Esophagus squamous epithelium (tissue), 4 donors: ENCODE measurements around the gene C11orf21.
"Not testable (repeated sequence)": the region's sequence is repeated elsewhere in the genome, so short reads cannot be mapped to it uniquely, and the experiment has no call there.

Experiments
- CTCF ChIP-seq, 6 experiments: fragments of 450-650 bp in 4 of 6; fragments of 200-600 bp in 2 of 6; sonication (generic) in 2 of 6; IDR thresholded peaks; one replicate each; pipeline ENCODE4 v1.5.1; 2016 to 2019; ENCODE audit warnings: antibody characterized with exemption in 6 of 6, mild to moderate bottlenecking in 4 of 6, moderate library complexity in 4 of 6
- POLR2A ChIP-seq, 4 donors: fragments of 450-650 bp; IDR thresholded peaks; one replicate each; pipeline ENCODE4 v1.6.1; 2017; ENCODE audit warnings: antibody characterized with exemption in 4 of 4, mild to moderate bottlenecking in 4 of 4, moderate library complexity in 3 of 4

GRCh38 chr11:2335286-2335685 lies 33.6 kb upstream of the C11orf21 start:
- not testable (repeated sequence) for TF ChIP-seq CTCF, POLR2A (IDR thresholded peaks at IDR 0.05)
